ENCODE measurements around the gene TRABD.

Gene TRABD

GRCh38 chr22:50174382-50175190 is 11.1 kb upstream of the TRABD start:
- DNase-seq, result no peak

- no peak for DNase-seq
Observed at GRCh38 chr22:50175191-50175461, 10.6 kb upstream of the TRABD start.

GRCh38 chr22:50175921-50176849 is 9.5 kb upstream of the TRABD start:
- no peak for DNase-seq

- no peak for DNase-seq
Observed at GRCh38 chr22:50176850-50177536, 8.7 kb upstream of the TRABD start.

GRCh38 chr22:50177537-50178470 is 7.9 kb upstream of the TRABD start:
- DNase-seq, result no peak

- DNase-seq, result no peak
Observed at GRCh38 chr22:50178471-50178864, 7.2 kb upstream of the TRABD start.

GRCh38 chr22:50178871-50179869 is 6.5 kb upstream of the TRABD start:
- no peak for DNase-seq

- DNase-seq, result no peak
Observed at GRCh38 chr22:50179937-50180726, 5.6 kb upstream of the TRABD start.

- DNase-seq, result no peak
Observed at GRCh38 chr22:50180727-50181521, 4.8 kb upstream of the TRABD start.

- DNase-seq, result no peak
Observed at GRCh38 chr22:50182176-50183081, 3.3 kb upstream of the TRABD start.

GRCh38 chr22:50183141-50183971 is 2.4 kb upstream of the TRABD start:
- no peak for DNase-seq

GRCh38 chr22:50184004-50184901 is 1.5 kb upstream of the TRABD start:
- no peak for DNase-seq

- DNase-seq, result no peak
Observed at GRCh38 chr22:50184902-50185374, 775 bp upstream of the TRABD start.

GRCh38 chr22:50186181-50186714 is 535 bp downstream of the TRABD start:
- no peak for DNase-seq

GRCh38 chr22:50186761-50187523 is 1.2 kb downstream of the TRABD start:
- DNase-seq, result no peak
